T-helper 1 cell treated with Interleukin-12 subunit alpha and Interleukin-12 subunit beta and Interleukin-4 antibody, amounts not matched to agents 30 ng/mL and 1 ng/mL, for 36 hours (primary cell): ENCODE measurements around the gene MYL12A. TPM values are rescaled to one million over a fixed set of nuclear protein-coding genes. Genes with fewer than 3 reads are reported as not detected.

Source experiments
- intact Hi-C: fragments of 100-400 bp; cut with micrococcal nuclease; formaldehyde crosslinking; loops from one replicate; pipeline ENCODE4 v1.15.1; 2024
- total RNA-seq: library from RNA; stranded (reverse); gene quantifications from 2 replicates; pipeline ENCODE4 v1.2.3, GENCODE V29; 2022

MYL12A gene
- total RNA-seq, 1 donor from 2014 or later = 692 TPM

DNA sequence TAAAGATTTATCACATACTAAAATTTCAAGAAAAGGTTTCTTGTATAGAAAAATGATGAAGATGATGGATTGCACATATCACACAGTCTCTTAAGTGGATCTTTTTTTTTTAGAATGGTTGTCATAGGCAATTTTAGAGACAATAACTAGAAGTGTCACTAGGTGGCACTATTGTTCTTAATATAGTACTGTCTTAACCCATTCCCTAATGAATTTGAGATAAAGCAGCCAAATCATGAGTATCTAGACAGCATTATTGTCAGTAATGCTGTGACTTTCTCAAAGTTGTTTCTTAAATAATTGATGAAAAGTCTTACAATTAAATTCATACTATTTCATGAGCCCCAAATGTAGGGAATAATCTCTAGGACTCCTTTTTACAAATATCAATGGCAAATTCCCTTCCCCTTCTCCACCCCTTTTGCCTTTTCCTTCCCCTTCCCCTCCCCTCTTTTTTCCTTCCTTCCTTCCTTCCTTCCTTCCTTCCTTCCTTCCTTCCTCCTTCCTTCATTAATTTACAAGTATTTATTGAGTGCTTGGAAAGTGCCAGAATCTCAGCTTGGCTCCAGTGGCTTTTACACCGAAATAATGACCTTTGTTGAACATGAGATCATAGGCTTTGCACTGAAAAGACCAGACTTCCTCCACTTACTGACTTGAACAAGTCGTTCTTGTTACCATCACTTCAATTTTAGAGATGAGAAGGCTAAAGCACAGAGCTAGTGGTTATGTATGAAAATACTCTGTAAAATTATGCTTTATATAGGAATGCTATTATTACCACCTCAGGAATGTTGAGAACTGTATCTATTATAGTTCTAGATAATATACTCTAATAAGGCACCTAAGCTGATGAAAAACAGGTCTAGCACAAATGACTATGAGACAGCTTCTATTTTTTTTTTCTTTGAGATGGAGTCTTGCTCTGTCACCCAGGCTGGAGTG, 34.1 kb downstream of the MYL12A start:
- intact Hi-C loops = loop anchor here (1.0 kb wide), 9 partner anchors 16 to 787 kb away; no protein-coding TSS in a partner anchor

DNA sequence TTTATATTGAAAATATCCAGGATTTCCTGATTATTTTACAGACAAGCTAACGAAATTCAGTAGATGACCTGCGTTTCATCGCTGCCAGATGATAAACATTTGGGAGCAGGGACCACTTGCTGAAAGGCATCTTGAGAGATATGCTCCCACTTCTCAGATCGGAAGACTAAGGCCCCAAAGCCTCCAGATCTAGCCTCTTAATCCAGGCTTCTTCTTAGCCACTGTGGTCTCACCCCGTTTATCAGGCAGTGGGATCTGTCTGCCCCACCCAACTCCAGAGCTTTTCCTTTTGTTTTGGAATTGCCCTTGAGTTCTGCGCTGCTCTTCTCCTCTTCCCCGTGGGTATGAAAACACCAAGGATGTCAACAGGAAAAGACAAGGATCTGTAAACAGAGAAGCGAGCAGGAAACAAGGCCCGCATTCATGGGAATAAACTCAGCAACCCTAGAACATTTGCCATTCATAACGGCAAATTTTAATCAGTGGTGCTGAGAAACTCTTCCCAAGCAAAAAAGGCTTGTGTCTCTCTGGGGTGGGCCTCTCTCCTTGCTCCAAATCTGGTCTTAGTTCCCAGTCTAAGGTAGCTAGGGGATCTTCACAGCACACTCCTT, 35.8 kb downstream of the MYL12A start:
- intact Hi-C loops = no loop called here

DNA sequence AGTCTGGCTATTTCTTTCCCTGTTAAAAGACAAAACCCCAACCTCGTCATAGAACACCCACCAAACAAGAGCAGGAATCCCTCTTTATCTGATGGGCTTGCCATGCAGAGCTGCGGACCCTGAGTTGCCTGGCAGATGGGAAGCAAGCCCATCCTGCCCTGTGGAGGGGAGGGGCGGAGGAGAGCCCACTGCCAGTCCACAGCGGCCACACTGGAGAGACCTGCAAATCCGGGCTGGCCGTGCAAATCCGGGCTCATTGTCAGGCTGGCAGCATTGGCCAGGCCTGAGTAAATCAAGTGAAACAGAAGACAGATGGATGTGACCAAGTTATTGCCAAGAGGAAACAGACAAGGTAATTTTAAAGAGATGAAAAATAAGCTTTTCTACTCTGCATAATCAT, 36.3 kb downstream of the MYL12A start:
- intact Hi-C loops = no loop called here

DNA sequence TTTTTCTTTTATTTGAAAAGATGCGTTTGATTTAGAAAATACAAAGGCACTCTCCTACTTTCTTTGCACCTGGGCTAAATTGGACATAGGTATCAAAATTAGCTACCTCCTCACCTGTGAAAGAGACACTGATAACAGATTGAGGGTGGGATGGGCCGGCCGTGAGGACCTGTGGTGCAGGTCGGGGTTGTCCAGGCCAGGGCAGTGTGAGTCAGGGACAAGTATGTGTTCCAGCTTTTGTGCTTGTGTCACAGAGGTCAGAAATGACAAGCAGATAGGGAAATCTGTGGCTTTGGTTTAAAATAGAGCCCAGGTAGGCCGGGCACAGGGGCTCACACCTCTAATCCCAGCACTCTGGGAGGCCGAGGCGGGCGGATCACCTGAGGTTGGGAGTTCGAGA, 36.9 kb downstream of the MYL12A start:
- intact Hi-C loops = no loop called here

DNA sequence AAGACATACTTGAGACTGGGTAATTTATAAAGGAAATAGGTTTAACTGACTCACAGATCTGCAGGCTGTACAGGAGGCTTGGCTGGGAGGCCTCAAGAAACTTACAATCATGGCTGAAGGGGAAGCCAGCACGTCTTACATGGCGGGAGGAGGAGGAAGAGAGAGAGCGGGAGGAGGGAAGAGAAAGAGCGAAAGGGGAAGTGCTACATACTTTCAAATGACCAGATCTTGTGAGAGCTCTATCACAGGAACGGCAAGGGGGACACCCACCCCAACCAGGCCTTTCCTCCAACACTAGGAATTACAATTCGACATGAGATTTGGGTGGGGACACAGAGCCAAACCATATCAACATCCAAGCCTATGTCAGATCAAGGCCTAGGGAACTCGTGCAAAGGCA, 38.6 kb downstream of the MYL12A start:
- intact Hi-C loops = no loop called here

DNA sequence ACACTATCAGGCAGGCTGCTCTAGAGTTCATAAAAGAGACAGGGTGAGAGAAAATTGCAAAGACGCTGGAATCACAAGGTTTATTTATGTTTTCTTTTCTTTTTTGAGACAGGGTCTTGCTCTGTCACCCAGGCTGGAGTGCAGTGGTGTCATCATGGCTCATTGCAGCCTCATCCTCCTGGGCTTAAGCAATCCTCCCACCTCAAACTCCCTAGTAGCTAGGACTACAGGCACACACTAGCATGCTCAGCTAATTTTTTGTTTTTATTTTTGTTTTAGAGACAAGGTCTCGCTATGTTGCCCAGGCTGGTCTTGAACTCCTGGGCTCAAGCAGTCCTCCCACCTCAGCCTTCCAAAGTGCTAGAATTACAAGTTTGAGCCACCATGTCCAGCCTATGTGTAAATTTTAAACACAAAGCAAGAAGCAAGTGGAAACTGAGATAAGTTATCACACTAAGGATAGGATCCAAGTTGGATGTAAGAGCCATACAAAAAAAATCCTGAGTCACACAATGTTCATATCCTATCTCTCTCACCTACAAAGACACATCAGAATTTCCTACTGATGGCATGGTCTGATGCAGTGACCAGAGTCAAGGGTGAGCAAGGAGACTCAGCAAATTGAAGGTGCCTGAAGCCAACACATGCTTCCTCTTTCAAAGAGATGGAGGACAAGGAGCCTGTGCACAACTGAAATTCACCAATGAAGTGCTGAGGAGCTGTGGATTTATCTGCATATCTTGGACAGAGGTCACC, 45.8 kb downstream of the MYL12A start:
- intact Hi-C loops = loop anchor here (10.0 kb wide), 1 partner anchor 2001 kb away; the partner anchor contains the start of gene ZBTB14

DNA sequence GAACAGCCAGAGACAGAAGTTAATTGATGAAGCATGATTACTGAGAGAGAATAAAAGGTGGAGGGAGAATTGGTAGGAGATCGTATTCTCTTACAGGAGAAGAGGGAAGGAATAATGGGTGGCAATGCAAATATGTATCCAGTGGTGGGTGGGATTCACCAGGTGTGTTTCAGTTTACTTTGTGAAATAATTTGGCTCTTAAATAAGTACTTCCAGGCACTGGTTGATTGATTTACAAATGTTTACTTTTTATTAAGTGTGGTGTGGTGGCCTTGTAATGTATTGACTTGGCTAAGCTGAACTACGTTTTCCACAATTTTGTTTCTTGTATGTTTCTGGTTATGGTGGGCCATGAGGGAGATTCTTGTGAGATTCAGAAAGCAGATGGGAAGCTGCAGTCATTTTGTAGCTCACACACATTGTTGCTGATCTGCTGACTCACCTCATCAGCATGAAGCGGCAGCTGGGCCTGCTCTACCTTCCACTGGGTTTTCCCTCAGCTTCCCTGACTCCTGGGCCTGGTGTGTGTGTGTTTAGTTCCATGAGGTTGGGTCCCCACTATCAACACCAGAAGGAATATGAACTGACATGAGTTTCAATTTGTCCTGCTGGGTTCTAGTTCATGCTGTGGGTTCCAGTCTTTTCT, 47.0 kb downstream of the MYL12A start:
- intact Hi-C loops = loop anchor here (10.0 kb wide), 1 partner anchor 2000 kb away; the partner anchor contains the start of gene ZBTB14

DNA sequence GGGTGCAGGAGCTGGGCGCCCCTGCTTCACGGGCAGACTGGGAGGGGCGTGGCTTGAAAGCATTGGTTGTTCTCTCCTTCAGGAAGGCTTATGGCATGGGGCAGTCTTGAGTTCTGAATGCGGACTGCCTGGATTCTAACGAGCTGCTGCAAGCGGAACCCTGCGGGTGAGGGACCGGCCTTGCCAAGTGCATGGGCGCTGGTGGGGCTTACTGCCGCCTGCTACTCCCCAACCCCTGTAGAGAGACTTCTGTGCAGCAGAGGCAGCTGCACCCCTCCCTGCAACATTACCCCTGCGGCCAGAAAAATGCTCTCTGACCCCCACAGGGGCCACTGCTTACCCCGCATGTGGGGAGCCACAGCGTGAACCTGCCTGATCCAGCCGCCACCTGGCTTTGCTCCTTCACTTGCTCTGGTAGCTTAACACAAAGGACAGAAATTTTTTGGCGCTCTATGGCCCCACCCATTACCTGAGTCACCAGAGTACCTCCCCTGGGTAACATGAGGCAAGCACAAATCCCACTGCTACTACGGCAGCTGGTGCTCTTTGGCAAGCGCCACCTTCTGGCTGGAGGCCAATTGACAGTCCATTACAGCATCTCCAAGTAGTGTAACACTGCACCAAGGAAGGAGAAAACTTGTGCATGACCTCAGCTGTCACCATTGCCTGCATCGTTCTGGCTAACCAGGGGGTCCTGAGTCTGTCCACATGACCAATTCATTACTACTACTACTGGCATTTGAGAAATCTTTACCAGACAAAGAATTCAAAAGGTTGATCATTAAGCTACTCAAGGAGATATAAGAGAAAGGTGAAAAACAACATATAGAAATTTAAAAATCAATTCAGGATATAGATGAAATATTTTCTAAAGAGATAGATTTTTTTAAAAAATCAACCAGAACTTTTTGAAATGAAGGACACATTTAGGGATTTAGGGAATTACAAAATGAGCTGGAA, 49.7 kb downstream of the MYL12A start:
- intact Hi-C loops = loop anchor here (1.0 to 10.0 kb wide), 14 partner anchors 8 to 1997 kb away; partner anchors contain the start of genes MYL12A and ZBTB14

DNA sequence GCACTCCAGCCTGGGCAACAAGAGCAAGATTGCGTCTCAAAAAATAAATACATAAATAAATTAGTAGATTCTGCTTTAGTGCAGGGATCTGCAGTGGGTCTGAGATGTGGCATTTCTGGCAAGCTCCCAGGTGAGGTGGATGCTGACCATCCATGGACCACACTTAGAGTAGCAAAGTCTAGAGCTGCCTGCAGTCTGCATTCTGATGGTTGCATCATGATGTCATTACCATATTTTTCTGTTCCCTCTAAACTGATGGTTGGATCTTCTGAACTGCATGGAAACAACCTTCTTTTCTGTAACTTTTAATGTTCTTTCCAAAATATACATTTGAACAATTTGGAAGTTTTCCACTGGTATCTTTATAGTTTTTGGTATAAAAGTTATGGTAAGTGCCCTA, 57.2 kb downstream of the MYL12A start:
- intact Hi-C loops = loop anchor here (1.0 to 2.0 kb wide), 3 partner anchors 8 to 289 kb away; no protein-coding TSS in a partner anchor

DNA sequence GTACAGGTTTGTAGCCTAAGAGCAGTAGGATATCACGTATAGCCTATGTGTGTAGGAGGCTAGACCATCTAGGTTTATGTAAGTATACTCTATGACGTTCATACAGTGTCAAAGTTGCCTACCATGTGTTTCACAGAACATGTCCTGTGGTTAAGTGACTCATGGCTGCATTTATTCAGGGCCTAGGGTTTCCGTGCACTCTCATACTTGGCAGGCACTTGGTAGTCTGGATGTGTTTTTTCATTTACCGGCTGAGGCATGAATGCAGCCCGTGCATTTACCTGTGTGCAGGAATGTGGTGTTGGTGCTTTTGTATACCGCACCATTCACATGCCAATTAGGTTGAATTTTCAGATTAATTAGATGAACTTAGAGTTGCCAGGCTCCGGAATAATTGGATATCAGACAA, 57.8 kb downstream of the MYL12A start:
- intact Hi-C loops = loop anchor here (1.0 to 2.0 kb wide), 3 partner anchors 8 to 289 kb away; no protein-coding TSS in a partner anchor

Other genes starting within 250 kb of the MYL12A start
- 92.8 and 95.3 TPM in 2 replicates for gene LPIN2, start 234.7 kb upstream of the MYL12A start, total RNA-seq
- gene MYOM1, start 27.8 kb upstream of the MYL12A start, total RNA-seq = 1.0 and 1.6 TPM in 2 replicates
- 305 and 314 TPM in 2 replicates for gene MYL12B, start 14.3 kb downstream of the MYL12A start, total RNA-seq
- gene TGIF1, start 202.4 kb downstream of the MYL12A start, total RNA-seq = 11.6 and 14.1 TPM in 2 replicates